ENCODE measurements around the gene SPINT2. TPM values are rescaled to one million over a fixed set of nuclear protein-coding genes. Genes with fewer than 3 reads are reported as not detected.

The SPINT2 gene
- 10 to 100 TPM; 27.9 to 29.4 TPM for total RNA-seq
- 49.5 TPM for polyA plus RNA-seq

- ChIA-PET CTCF (interaction anchor here (0.7 to 2.0 kb wide), 3 partner anchors 20 to 110 kb away, joined by 4 to 7 read pairs (median 4); partner anchors contain the start of gene PSMD8), POLR2A (interaction anchor here (0.5 to 0.7 kb wide), 2 partner anchors 51 to 1182 kb away, joined by 3 to 9 read pairs; no protein-coding TSS in a partner anchor)
- H3K27ac ChIP-seq (ENCODE audit: low read depth, low read length): no peak within 1 kb of the TSS
- H3K27me3 ChIP-seq (ENCODE audit: insufficient read depth, low read length, poor library complexity, severe bottlenecking): no peaks in the 10 kb centered on the region
- peaks cover 18 to 27% (median 19%) of the 10 kb centered on the region in 3 donors for H3K4me1 Mint-ChIP-seq
- no peaks in the 10 kb centered on the region for H3K36me3 ChIP-seq (ENCODE audit: insufficient read depth, low read length)
- peaks cover 4 to 12% of the 10 kb centered on the region in 2 donors for H3K27me3 Mint-ChIP-seq
- DNase-seq: peak in 2 of 5 donors; percentile 45 to 72
- H3K4me1 ChIP-seq (ENCODE audit: insufficient read depth, low read length): peaks cover 17% of the 10 kb centered on the region
- H3K9me3 Mint-ChIP-seq: peaks cover 0 to 2% (median 0%) of the 10 kb centered on the region in 5 donors
- no peaks in the 10 kb centered on the region for H3K9me3 ChIP-seq (ENCODE audit: low read length)
- no peaks in the 10 kb centered on the region for H3K36me3 Mint-ChIP-seq
- H3K27ac Mint-ChIP-seq: peak within 1 kb of the TSS in 7 of 8 donors; percentile 70 to 94 (median 84)
- peak within 1 kb of the TSS; percentile 55 for H3K4me3 ChIP-seq (ENCODE audit: low read length)
- H3K4me3 Mint-ChIP-seq: peak within 1 kb of the TSS; percentile 76 to 91 (median 84)
These were observed at the start of gene SPINT2 for GRCh38 chr19:38264486-38265212. Gene SPINT2, plus strand, starts transcription at chr19:38264573. Its CDS starts 320 bp downstream, at chr19:38264893.

GRCh38 chr19:38216785-38217641, 47.4 kb upstream of the SPINT2 start:
- CTCF ChIA-PET: no interaction called here
- H3K4me3 ChIP-seq (ENCODE audit: low read length): no peak overlapping the region
- no peaks in the 10 kb centered on the region for H3K36me3 Mint-ChIP-seq
- H3K9me3 ChIP-seq (ENCODE audit: low read length): no peaks in the 10 kb centered on the region
- H3K4me3 Mint-ChIP-seq: no peak overlapping the region
- H3K27me3 Mint-ChIP-seq: peaks cover 55% of the 10 kb centered on the region in 2 donors
- peaks cover 13% of the 10 kb centered on the region for H3K4me1 ChIP-seq (ENCODE audit: insufficient read depth, low read length)
- H3K27ac Mint-ChIP-seq: no peak overlapping the region
- H3K27me3 ChIP-seq (ENCODE audit: insufficient read depth, low read length, poor library complexity, severe bottlenecking): peaks cover 15% of the 10 kb centered on the region
- no peak overlapping the region for H3K27ac ChIP-seq (ENCODE audit: low read depth, low read length)
- peaks cover 14 to 16% (median 16%) of the 10 kb centered on the region in 3 donors for H3K4me1 Mint-ChIP-seq
- H3K36me3 ChIP-seq (ENCODE audit: insufficient read depth, low read length): no peaks in the 10 kb centered on the region
- POLR2A ChIA-PET: no interaction called here
- DNase-seq: no peak
- peaks cover 0 to 8% (median 4%) of the 10 kb centered on the region in 5 donors for H3K9me3 Mint-ChIP-seq

GRCh38 chr19:38218204-38218603, 46.2 kb upstream of the SPINT2 start:
- Mint-ChIP-seq H3K36me3 (peaks cover 0 to 4% (median 0%) of the 10 kb centered on the region in 3 donors), H3K9me3 (peaks cover 0 to 8% (median 4%) of the 10 kb centered on the region in 5 donors), H3K27ac (no peak overlapping the region), H3K27me3 (peaks cover 55 to 60% of the 10 kb centered on the region in 2 donors), H3K4me1 (peaks cover 14 to 20% (median 19%) of the 10 kb centered on the region in 3 donors), H3K4me3 (no peak overlapping the region)
- ChIA-PET POLR2A (no interaction called here), CTCF (no interaction called here)
- Histone ChIP-seq H3K27me3 (ENCODE audit: insufficient read depth, low read length, poor library complexity, severe bottlenecking) (peaks cover 11% of the 10 kb centered on the region), H3K9me3 (ENCODE audit: low read length) (no peaks in the 10 kb centered on the region), H3K27ac (ENCODE audit: low read depth, low read length) (no peak overlapping the region), H3K4me1 (ENCODE audit: insufficient read depth, low read length) (peaks cover 11% of the 10 kb centered on the region), H3K4me3 (ENCODE audit: low read length) (no peak overlapping the region), H3K36me3 (ENCODE audit: insufficient read depth, low read length) (no peaks in the 10 kb centered on the region)
- DNase-seq: no peak

GRCh38 chr19:38219221-38219620, 45.2 kb upstream of the SPINT2 start:
- peaks cover 0 to 2% (median under 1%) of the 10 kb centered on the region in 5 donors for H3K9me3 Mint-ChIP-seq
- Histone ChIP-seq H3K4me3 (ENCODE audit: low read length) (no peak overlapping the region), H3K9me3 (ENCODE audit: low read length) (no peaks in the 10 kb centered on the region), H3K27me3 (ENCODE audit: insufficient read depth, low read length, poor library complexity, severe bottlenecking) (peaks cover 13% of the 10 kb centered on the region), H3K36me3 (ENCODE audit: insufficient read depth, low read length) (no peaks in the 10 kb centered on the region), H3K27ac (ENCODE audit: low read depth, low read length) (no peak overlapping the region), H3K4me1 (ENCODE audit: insufficient read depth, low read length) (peaks cover 7% of the 10 kb centered on the region)
- CTCF ChIA-PET: no interaction called here
- peaks cover 12 to 18% (median 18%) of the 10 kb centered on the region in 3 donors for H3K4me1 Mint-ChIP-seq
- DNase-seq: no peak
- POLR2A ChIA-PET: no interaction called here
- no peak overlapping the region for H3K4me3 Mint-ChIP-seq
- H3K27me3 Mint-ChIP-seq: peaks cover 56 to 64% of the 10 kb centered on the region in 2 donors
- no peak overlapping the region for H3K27ac Mint-ChIP-seq
- peaks cover 0 to 8% (median 0%) of the 10 kb centered on the region in 3 donors for H3K36me3 Mint-ChIP-seq

GRCh38 chr19:38221421-38221820, 43.0 kb upstream of the SPINT2 start:
- ChIA-PET CTCF (no interaction called here), POLR2A (no interaction called here)
- H3K4me1 ChIP-seq (ENCODE audit: insufficient read depth, low read length): peaks cover 4% of the 10 kb centered on the region
- peaks cover 0 to 8% (median 0%) of the 10 kb centered on the region in 3 donors for H3K36me3 Mint-ChIP-seq
- H3K27ac ChIP-seq (ENCODE audit: low read depth, low read length): no peak overlapping the region
- H3K27me3 ChIP-seq (ENCODE audit: insufficient read depth, low read length, poor library complexity, severe bottlenecking): peaks cover 27% of the 10 kb centered on the region
- H3K4me1 Mint-ChIP-seq: peaks cover 12 to 20% (median 19%) of the 10 kb centered on the region in 3 donors
- H3K36me3 ChIP-seq (ENCODE audit: insufficient read depth, low read length): no peaks in the 10 kb centered on the region
- peaks cover 0 to 2% (median 0%) of the 10 kb centered on the region in 5 donors for H3K9me3 Mint-ChIP-seq
- H3K27ac Mint-ChIP-seq: no peak overlapping the region
- H3K4me3 Mint-ChIP-seq: no peak overlapping the region
- no peak for DNase-seq
- H3K27me3 Mint-ChIP-seq: peaks cover 60 to 74% of the 10 kb centered on the region in 2 donors
- no peak overlapping the region for H3K4me3 ChIP-seq (ENCODE audit: low read length)
- H3K9me3 ChIP-seq (ENCODE audit: low read length): no peaks in the 10 kb centered on the region

GRCh38 chr19:38221919-38222830, 42.2 kb upstream of the SPINT2 start:
- no peak for DNase-seq
- CTCF ChIA-PET: no interaction called here

GRCh38 chr19:38223119-38223523, 41.3 kb upstream of the SPINT2 start:
- ChIA-PET CTCF (no interaction called here), POLR2A (no interaction called here)
- peaks cover 4% of the 10 kb centered on the region for H3K4me1 ChIP-seq (ENCODE audit: insufficient read depth, low read length)
- H3K9me3 ChIP-seq (ENCODE audit: low read length): no peaks in the 10 kb centered on the region
- no peak overlapping the region for H3K4me3 ChIP-seq (ENCODE audit: low read length)
- no peak for DNase-seq
- H3K27me3 Mint-ChIP-seq: peaks cover 66 to 82% of the 10 kb centered on the region in 2 donors
- H3K27ac Mint-ChIP-seq: peak overlapping the region in 2 of 8 donors; percentile 5 to 43
- no peak overlapping the region for H3K27ac ChIP-seq (ENCODE audit: low read depth, low read length)
- H3K27me3 ChIP-seq (ENCODE audit: insufficient read depth, low read length, poor library complexity, severe bottlenecking): peaks cover 42% of the 10 kb centered on the region
- no peaks in the 10 kb centered on the region for H3K36me3 ChIP-seq (ENCODE audit: insufficient read depth, low read length)
- peaks cover 15 to 30% (median 22%) of the 10 kb centered on the region in 3 donors for H3K4me1 Mint-ChIP-seq
- H3K9me3 Mint-ChIP-seq: peaks cover 0 to 2% (median 0%) of the 10 kb centered on the region in 5 donors
- H3K36me3 Mint-ChIP-seq: peaks cover 0 to 8% (median 0%) of the 10 kb centered on the region in 3 donors
- peak overlapping the region in 5 of 7 donors; percentile 0 to 76 (median 14) for H3K4me3 Mint-ChIP-seq

More at GRCh38 chr19:38221919-38222830, 42.2 kb upstream of the SPINT2 start:
- peaks cover 0 to 8% (median 0%) of the 10 kb centered on the region in 3 donors for H3K36me3 Mint-ChIP-seq
- POLR2A ChIA-PET: no interaction called here
- no peak overlapping the region for H3K4me3 Mint-ChIP-seq
- peaks cover 0 to 2% (median 0%) of the 10 kb centered on the region in 5 donors for H3K9me3 Mint-ChIP-seq
- H3K27ac Mint-ChIP-seq: no peak overlapping the region
- H3K9me3 ChIP-seq (ENCODE audit: low read length): no peaks in the 10 kb centered on the region
- H3K4me1 Mint-ChIP-seq: peaks cover 15 to 22% (median 22%) of the 10 kb centered on the region in 3 donors
- peaks cover 35% of the 10 kb centered on the region for H3K27me3 ChIP-seq (ENCODE audit: insufficient read depth, low read length, poor library complexity, severe bottlenecking)
- no peak overlapping the region for H3K4me3 ChIP-seq (ENCODE audit: low read length)
- H3K36me3 ChIP-seq (ENCODE audit: insufficient read depth, low read length): no peaks in the 10 kb centered on the region
- peaks cover 62 to 78% of the 10 kb centered on the region in 2 donors for H3K27me3 Mint-ChIP-seq
- H3K4me1 ChIP-seq (ENCODE audit: insufficient read depth, low read length): peaks cover 4% of the 10 kb centered on the region
- H3K27ac ChIP-seq (ENCODE audit: low read depth, low read length): no peak overlapping the region
